ENCODE measurements around the gene GAPVD1. TPM values are rescaled to one million over a fixed set of nuclear protein-coding genes. Genes with fewer than 3 reads are reported as not detected.
A peak's percentile ranks its signal among the peaks of the same experiment; 100 is the strongest.

Gene GAPVD1
- total RNA-seq, 3 donors from 2014 or later (not counting 1 experiment from before 2014, with no cell fraction given): 66.1 to 83.2 (median 68.8) TPM

DNA sequence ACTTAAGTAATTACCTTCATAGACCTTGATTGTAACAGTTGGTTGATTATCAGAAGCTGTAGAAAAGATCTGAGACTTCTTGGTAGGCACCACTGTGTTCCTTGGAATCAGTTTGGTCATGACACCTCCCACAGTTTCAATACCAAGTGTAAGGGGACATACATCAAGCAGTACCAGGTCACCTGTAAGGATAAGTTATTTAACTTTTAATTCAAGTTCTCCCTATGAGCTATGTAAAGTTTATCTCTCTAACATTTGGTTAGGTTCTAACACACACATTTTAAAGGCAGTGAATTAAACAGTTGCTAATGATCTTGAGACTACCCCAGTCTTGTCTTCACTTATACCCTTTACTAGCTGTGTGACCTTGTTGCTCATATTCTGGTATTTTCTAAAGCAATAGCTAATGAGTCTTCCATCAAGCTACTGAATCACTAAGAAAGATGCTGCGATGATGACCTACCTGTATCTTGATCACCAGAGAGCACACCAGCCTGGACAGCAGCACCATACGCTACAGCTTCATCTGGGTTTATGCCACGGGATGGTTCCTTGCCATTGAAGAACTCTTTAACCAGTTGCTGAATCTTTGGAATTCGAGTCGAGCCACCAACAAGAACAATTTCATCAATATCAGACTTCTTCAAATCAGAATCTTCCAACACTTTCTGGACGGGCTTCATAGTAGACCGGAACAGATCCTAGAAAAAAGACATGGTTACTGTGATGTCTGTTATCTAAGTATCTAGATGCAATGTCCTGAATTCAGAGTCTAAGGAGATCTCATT, 23.3 kb upstream of the GAPVD1 start:
- Mint-ChIP-seq H3K4me3 (peak overlapping the region; percentile 97), H3K9me3 (no peaks in the 10 kb centered on the region), H3K36me3 (peaks cover 28% of the 10 kb centered on the region), H3K27me3 (ENCODE audit: low read depth in 2 of 2) (peaks cover 0 to 2% of the 10 kb centered on the region in 2 donors), H3K27ac (peak overlapping the region; percentile 49 to 99), H3K4me1 (peaks cover 66 to 68% of the 10 kb centered on the region in 2 donors)
- TF ChIP-seq, protein P1, sequence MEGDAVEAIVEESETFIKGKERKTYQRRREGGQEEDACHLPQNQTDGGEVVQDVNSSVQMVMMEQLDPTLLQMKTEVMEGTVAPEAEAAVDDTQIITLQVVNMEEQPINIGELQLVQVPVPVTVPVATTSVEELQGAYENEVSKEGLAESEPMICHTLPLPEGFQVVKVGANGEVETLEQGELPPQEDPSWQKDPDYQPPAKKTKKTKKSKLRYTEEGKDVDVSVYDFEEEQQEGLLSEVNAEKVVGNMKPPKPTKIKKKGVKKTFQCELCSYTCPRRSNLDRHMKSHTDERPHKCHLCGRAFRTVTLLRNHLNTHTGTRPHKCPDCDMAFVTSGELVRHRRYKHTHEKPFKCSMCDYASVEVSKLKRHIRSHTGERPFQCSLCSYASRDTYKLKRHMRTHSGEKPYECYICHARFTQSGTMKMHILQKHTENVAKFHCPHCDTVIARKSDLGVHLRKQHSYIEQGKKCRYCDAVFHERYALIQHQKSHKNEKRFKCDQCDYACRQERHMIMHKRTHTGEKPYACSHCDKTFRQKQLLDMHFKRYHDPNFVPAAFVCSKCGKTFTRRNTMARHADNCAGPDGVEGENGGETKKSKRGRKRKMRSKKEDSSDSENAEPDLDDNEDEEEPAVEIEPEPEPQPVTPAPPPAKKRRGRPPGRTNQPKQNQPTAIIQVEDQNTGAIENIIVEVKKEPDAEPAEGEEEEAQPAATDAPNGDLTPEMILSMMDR (IDR thresholded peaks at IDR 0.05): no peak
- 89% methylated on average over 7 of the region's 7 CpGs for WGBS (ENCODE audit: insufficient coverage)
- Histone ChIP-seq H3K27ac (ENCODE audit: low read length) (no peak overlapping the region), H3K4me3 (ENCODE audit: low read length) (no peak overlapping the region), H3K27me3 (ENCODE audit: control insufficient read depth, insufficient read depth, low read length) (no peaks in the 10 kb centered on the region), H3K4me1 (ENCODE audit: control insufficient read depth, insufficient read depth, low read length) (peaks cover 35% of the 10 kb centered on the region), H3K36me3 (ENCODE audit: control insufficient read depth, insufficient read depth, low read length) (peaks cover 52% of the 10 kb centered on the region), H3K9me3 (ENCODE audit: control insufficient read depth, insufficient read depth, low read length) (no peaks in the 10 kb centered on the region)
- intact Hi-C loops (cut with micrococcal nuclease): no loop called here
- ATAC-seq (no peak), DNase-seq (peak in 1 of 2 donors; percentile 22)

DNA sequence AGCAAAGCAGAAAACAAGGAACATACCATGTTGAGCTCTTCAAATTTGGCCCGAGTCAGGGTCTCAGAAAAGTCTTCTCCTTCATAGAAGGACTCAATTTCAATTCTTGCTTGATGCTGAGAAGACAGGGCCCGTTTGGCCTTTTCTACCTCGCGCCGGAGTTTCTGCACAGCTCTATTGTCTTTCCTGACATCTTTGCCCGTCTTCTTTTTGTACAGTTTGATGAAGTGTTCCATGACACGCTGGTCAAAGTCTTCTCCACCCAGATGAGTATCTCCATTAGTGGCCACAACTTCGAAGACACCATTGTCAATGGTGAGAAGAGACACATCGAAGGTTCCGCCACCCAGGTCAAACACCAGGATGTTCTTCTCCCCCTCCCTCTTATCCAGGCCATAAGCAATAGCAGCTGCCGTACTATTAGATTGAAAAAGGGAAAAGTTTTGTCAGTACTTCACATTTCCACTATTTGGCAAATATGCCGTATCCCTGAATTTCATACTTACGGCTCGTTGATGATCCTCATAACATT, 22.6 kb upstream of the GAPVD1 start:
- no peaks in the 10 kb centered on the region for H3K9me3 Mint-ChIP-seq
- ATAC-seq (no peak), DNase-seq (peak in 1 of 2 donors; percentile 12)
- Histone ChIP-seq H3K27me3 (ENCODE audit: control insufficient read depth, insufficient read depth, low read length) (no peaks in the 10 kb centered on the region), H3K9me3 (ENCODE audit: control insufficient read depth, insufficient read depth, low read length) (no peaks in the 10 kb centered on the region), H3K27ac (ENCODE audit: low read length) (no peak overlapping the region), H3K4me3 (ENCODE audit: low read length) (no peak overlapping the region), H3K36me3 (ENCODE audit: control insufficient read depth, insufficient read depth, low read length) (peaks cover 47% of the 10 kb centered on the region), H3K4me1 (ENCODE audit: control insufficient read depth, insufficient read depth, low read length) (peaks cover 35% of the 10 kb centered on the region)
- peaks cover 28% of the 10 kb centered on the region for H3K36me3 Mint-ChIP-seq
- peaks cover 66 to 68% of the 10 kb centered on the region in 2 donors for H3K4me1 Mint-ChIP-seq
- intact Hi-C loops (cut with micrococcal nuclease): no loop called here
- H3K4me3 Mint-ChIP-seq: peak overlapping the region; percentile 97
- H3K27ac Mint-ChIP-seq: peak overlapping the region; percentile 49 to 99
- TF ChIP-seq, protein P1 (IDR thresholded peaks at IDR 0.05): no peak
- WGBS (ENCODE audit: insufficient coverage): 86% methylated on average over 14 of the region's 14 CpGs
- H3K27me3 Mint-ChIP-seq (ENCODE audit: low read depth in 2 of 2): peaks cover 0 to 2% of the 10 kb centered on the region in 2 donors

DNA sequence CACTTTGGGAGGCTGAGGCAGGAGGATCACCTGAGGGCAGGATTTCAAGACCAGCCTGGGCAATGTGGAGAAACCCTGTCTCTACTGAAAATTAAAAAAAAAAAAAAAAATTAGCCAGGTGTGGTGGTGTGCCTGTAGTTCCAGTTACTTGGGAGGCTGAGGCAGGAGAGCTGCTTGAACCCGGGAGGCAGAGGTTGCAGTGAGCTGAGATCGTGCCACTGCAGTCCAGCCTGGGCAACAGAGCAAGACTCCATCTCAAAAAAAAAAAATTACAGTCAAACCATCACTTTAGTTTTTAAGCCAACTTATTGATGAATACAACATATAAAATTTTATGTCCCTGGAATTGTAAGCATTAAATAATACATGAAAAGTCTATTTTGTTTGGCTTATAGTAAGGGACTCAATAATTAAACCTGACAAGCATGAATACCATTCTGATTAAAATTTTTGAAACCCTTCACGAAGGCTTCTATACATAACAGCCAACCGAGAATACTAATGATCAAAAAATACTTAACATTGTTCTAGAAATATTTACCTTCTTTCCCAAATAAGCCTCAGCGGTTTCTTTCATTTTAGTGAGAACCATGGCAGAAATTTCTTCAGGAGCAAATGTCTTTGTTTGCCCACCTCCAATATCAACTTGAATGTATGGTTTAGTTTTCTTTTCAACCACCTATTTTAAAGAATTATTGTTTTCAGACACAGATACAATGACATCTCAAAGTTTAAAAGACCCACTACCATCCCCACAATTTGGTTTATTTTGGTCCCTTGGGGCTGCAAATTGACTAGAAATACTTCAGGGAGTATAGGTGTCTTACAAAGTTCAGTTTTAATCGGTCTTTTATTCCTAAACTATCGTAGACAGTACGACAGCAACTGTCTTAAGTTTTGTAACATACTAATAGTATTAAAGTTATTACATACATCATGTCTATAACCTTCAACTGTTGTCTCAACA, 21.7 kb upstream of the GAPVD1 start:
- WGBS (ENCODE audit: insufficient coverage): 41% methylated on average over 5 of the region's 8 CpGs
- peaks cover 0 to 2% of the 10 kb centered on the region in 2 donors for H3K27me3 Mint-ChIP-seq (ENCODE audit: low read depth in 2 of 2)
- peaks cover 28% of the 10 kb centered on the region for H3K36me3 Mint-ChIP-seq
- Histone ChIP-seq H3K4me3 (ENCODE audit: low read length) (peak overlapping the region; percentile 97), H3K27me3 (ENCODE audit: control insufficient read depth, insufficient read depth, low read length) (no peaks in the 10 kb centered on the region), H3K36me3 (ENCODE audit: control insufficient read depth, insufficient read depth, low read length) (peaks cover 42% of the 10 kb centered on the region), H3K4me1 (ENCODE audit: control insufficient read depth, insufficient read depth, low read length) (peaks cover 35% of the 10 kb centered on the region), H3K9me3 (ENCODE audit: control insufficient read depth, insufficient read depth, low read length) (no peaks in the 10 kb centered on the region), H3K27ac (ENCODE audit: low read length) (peak overlapping the region; percentile 91)
- H3K27ac Mint-ChIP-seq: peak overlapping the region; percentile 99 to 100
- peaks cover 66% of the 10 kb centered on the region in 2 donors for H3K4me1 Mint-ChIP-seq
- DNase-seq: no peak
- no peaks in the 10 kb centered on the region for H3K9me3 Mint-ChIP-seq
- intact Hi-C loops (cut with micrococcal nuclease): loop anchor here (10.0 kb wide), 1 partner anchor 375 kb away; the partner anchor contains the start of genes ARPC5L and RPL35
- H3K4me3 Mint-ChIP-seq: peak overlapping the region; percentile 97
- ATAC-seq: no peak
- TF ChIP-seq, protein P1 (IDR thresholded peaks at IDR 0.05): no peak
